Prostate gland (tissue), 2 donors: Measurements from ENCODE around the gene ITGB8.

Source experiments
- POLR2AphosphoS5 ChIP-seq: sonication (generic); formaldehyde crosslinking; IDR thresholded peaks from one replicate; pipeline ENCODE4 v1.6.1; 2017; ENCODE audit warnings: antibody characterized with exemption
- TF ChIP-seq, protein P1 (sequence below), 4 experiments: fragments of 200-600 bp in 2 of 4; fragments of 450-650 bp in 2 of 4; sonication (generic) in 2 of 4; IDR thresholded peaks; 1 replicate in 3 of 4; 2 replicates in 1 of 4; pipeline ENCODE4 v1.5.1; 2016 to 2019; ENCODE audit warnings: antibody characterized with exemption in 4 of 4, mild to moderate bottlenecking in 2 of 4, moderate library complexity in 2 of 4

DNA sequence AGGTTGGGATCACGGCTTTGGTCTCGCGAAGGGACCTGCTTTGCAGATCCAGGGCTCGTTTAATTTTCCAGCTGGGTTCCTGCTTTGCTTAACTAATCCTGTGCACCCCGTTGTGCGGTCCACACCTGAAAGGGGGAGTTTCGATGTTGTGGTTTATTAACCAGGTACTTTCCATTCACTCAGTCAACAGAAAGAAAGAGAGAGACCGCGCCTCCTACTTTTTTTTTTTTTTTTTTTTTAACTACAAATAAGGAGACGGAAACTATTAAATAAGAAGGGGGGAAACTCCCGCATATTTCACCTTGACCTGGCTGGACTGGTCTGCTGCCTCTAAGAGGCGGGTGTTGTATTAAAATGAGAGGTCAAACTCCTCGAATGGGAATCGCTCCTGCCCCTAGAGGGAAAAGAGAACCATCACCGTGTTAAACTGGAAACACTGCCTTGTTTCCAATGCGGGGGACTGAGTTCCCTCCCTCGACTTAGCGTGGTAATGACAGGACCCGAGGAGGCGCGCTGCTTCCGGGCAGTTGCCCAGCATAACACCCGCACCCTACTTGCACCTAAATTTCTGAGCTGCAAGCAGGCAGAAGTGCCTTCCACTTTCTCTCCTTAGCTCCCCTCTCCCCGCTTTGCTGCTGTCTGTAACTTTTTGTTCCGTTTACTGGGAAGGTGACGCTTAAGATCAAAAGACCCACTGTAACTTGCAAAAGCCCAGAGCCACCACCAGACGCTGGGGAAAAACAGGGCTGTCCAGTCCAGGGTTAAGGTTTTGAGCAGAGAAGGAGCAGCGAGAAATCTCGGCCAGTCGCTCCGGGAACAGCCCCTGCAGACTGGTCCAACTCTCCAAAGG is 1.1 kb upstream of the ITGB8 start:
- TF ChIP-seq, protein P1, sequence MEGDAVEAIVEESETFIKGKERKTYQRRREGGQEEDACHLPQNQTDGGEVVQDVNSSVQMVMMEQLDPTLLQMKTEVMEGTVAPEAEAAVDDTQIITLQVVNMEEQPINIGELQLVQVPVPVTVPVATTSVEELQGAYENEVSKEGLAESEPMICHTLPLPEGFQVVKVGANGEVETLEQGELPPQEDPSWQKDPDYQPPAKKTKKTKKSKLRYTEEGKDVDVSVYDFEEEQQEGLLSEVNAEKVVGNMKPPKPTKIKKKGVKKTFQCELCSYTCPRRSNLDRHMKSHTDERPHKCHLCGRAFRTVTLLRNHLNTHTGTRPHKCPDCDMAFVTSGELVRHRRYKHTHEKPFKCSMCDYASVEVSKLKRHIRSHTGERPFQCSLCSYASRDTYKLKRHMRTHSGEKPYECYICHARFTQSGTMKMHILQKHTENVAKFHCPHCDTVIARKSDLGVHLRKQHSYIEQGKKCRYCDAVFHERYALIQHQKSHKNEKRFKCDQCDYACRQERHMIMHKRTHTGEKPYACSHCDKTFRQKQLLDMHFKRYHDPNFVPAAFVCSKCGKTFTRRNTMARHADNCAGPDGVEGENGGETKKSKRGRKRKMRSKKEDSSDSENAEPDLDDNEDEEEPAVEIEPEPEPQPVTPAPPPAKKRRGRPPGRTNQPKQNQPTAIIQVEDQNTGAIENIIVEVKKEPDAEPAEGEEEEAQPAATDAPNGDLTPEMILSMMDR (IDR thresholded peaks at IDR 0.05) = peak in 3 of 4 experiments; percentile 20 to 56 (median 51)
- TF ChIP-seq POLR2AphosphoS5 = peak; percentile 60
